Heart left ventricle (tissue), 16 donors: ENCODE data around the gene SCN5A. TPM values are rescaled to one million over a fixed set of nuclear protein-coding genes. Genes with fewer than 3 reads are reported as not detected.

Source experiments
- ATAC-seq, 4 donors: fragments of 200-7000 bp; cut with Tn5 transposase; one replicate each; pipeline ENCODE4 v1.9.1; 2020 to 2022; ENCODE audit warnings: moderate library complexity in 4 of 4, mild to moderate bottlenecking in 3 of 4, moderate number of reproducible peaks in 1 of 4
- DNase-seq, 5 donors: peaks; one replicate each; pipeline ENCODE4 v3.0.0-alpha.2; 2020
- H3K27ac ChIP-seq, 12 donors: fragments of 200-600 bp; sonication (generic) in 4 of 12; one replicate each; pipeline versions ENCODE4 v1.5.0 to v1.8.0; 2016 to 2022; ENCODE audit warnings: mild to moderate bottlenecking in 2 of 12
- H3K27me3 ChIP-seq, 9 donors: fragments of 200-600 bp; sonication (generic) in 2 of 9; one replicate each; pipeline versions ENCODE4 v1.5.1 to v1.8.0; 2016 to 2022; ENCODE audit warnings: mild to moderate bottlenecking in 3 of 9
- H3K36me3 ChIP-seq, 9 donors: fragments of 200-600 bp; sonication (generic) in 2 of 9; one replicate each; pipeline versions ENCODE4 v1.5.0 to v1.8.0; 2018 to 2022; ENCODE audit warnings: mild to moderate bottlenecking in 2 of 9
- H3K4me1 ChIP-seq, 12 donors: fragments of 200-600 bp; sonication (generic) in 4 of 12; one replicate each; pipeline versions ENCODE4 v1.5.0 to v1.8.0; 2016 to 2022; ENCODE audit warnings: mild to moderate bottlenecking in 3 of 12
- H3K4me3 ChIP-seq, 12 donors: fragments of 200-600 bp; sonication (generic) in 4 of 12; one replicate each; pipeline versions ENCODE4 v1.5.0 to v1.8.0; 2017 to 2022; ENCODE audit warnings: mild to moderate bottlenecking in 9 of 12, moderate library complexity in 4 of 12
- H3K9me3 ChIP-seq, 12 donors: fragments of 200-600 bp; sonication (generic) in 4 of 12; one replicate each; pipeline versions ENCODE4 v1.5.0 to v1.8.0; 2016 to 2022; ENCODE audit warnings: mild to moderate bottlenecking in 1 of 12
- CTCF ChIP-seq, 12 donors: fragments of 200-600 bp; sonication (generic) in 4 of 12; IDR thresholded peaks; one replicate each; pipeline versions ENCODE4 v1.5.0 to v1.8.0; 2018 to 2022; ENCODE audit warnings: antibody characterized with exemption in 12 of 12, mild to moderate bottlenecking in 5 of 12
- POLR2A ChIP-seq, 2 donors: fragments of 450-650 bp; IDR thresholded peaks; one replicate each; pipeline ENCODE4 v1.6.1; 2017; ENCODE audit warnings: antibody characterized with exemption in 2 of 2, mild to moderate bottlenecking in 2 of 2, moderate library complexity in 2 of 2
- WGBS, 4 donors: extraction: QIAGEN DNeasy Blood & Tissue Kit in 2 of 4; methylation state at CpG; one replicate each; pipeline versions ENCODE4 v1.1.5 to v1.1.7; 2013 to 2018; 5-methylcytosine and 5-hydroxymethylcytosine counted together
- intact Hi-C, 10 donors: fragments of 100-400 bp; cut with DNase I; formaldehyde crosslinking; loops; one replicate each; pipeline versions ENCODE4 v1.11.1 to v1.14.2; 2022
- polyA plus RNA-seq, 2 donors: library from polyadenylated mRNA; stranded (reverse); fragments of 200-250 nt; gene quantifications; one replicate each; pipeline ENCODE4 v1.2.3, GENCODE V29; 2013
- total RNA-seq, 9 donors: library from RNA; depleted of rRNA in 2 of 9; stranded (reverse); fragments of >200 nt in 2 of 9; fragmentation: NEBNext Ultra II Directional in 3 of 9; extraction: Animal tissue kit (Norgen Biotek cat#: 25700) in 3 of 9; gene quantifications; one replicate each; pipeline versions ENCODE4 v1.1.0 to v1.2.4, GENCODE V29; 2016 to 2023
- donor health status: ischemic (EF 13 %, LVEDD 7.1; RV severe dilation, severe dysfunction).
- donor health status: healthy with polysubstance abuse.
- donor health status: DM: no; HTN: yes; CAD: no.
- donor health status: DM: no; HTN: no; CAD: no.
- donor health status: ischemic (EF 25% LVEDD 6.9; RV normal size, moderate dysfunction).
- donor health status: ischemic (EF 25% LVEDD 5.7; RV mildly dilated, moderate dysfunction).
- donor health status: healthy.
- donor health status: DM: yes; HTN: yes; CAD: no.
- donor health status: ischemic (EF 35%, LVEDD 5.7; RV mildly dilated, moderate dysfunction).
- donor health status: nonischemic (EF 11% LVEDD 7.7; RV severe dilation, severe dysfunction).
- donor health status: DM: yes; HTN: yes; CAD: no.
- donor health status: PGD.
- donor health status: ischemic (EF 29% LVEDD 5.4; RV normal size, mild dysfunction).
- donor health status: nonischemic (EF 23%, LVEDD 6.1; RV moderate dilation, normal function).

SCN5A gene
- total and polyA plus RNA-seq, 11 donors, result 88.4 to 242 (median 173) TPM

GRCh38 chr3:38526792-38527191, 122.7 kb downstream of the SCN5A start:
- Histone ChIP-seq H3K27ac (no peak overlapping the region), H3K36me3 (peaks cover 0 to 62% (median 46%) of the 10 kb centered on the region in 9 donors), H3K9me3 (no peaks in the 10 kb centered on the region), H3K27me3 (no peaks in the 10 kb centered on the region), H3K4me3 (no peak overlapping the region), H3K4me1 (peaks cover 0 to 28% (median 4%) of the 10 kb centered on the region in 12 donors)
- intact Hi-C loops, result loop anchor here in 5 of 10 donors (5.0 to 10.0 kb wide), 4 partner anchors 51 to 468 kb away; no protein-coding TSS in a partner anchor
- 95 to 96% (median 96%) methylated on average over 14 of the region's 14 CpGs for WGBS, 4 donors
- no peak for TF ChIP-seq POLR2A (IDR thresholded peaks at IDR 0.05)
- peak in 1 of 4 donors; percentile 29 for ATAC-seq
- no peak for DNase-seq

GRCh38 chr3:38524141-38524739, 125.2 kb downstream of the SCN5A start:
- Histone ChIP-seq H3K27ac (peak overlapping the region in 1 of 12 donors; percentile 43), H3K9me3 (no peaks in the 10 kb centered on the region), H3K4me1 (peaks cover 0 to 39% (median 7%) of the 10 kb centered on the region in 12 donors), H3K27me3 (no peaks in the 10 kb centered on the region), H3K4me3 (no peak overlapping the region), H3K36me3 (peaks cover 0 to 62% (median 46%) of the 10 kb centered on the region in 9 donors)
- 83 to 89% (median 86%) methylated on average over 5 of the region's 5 CpGs for WGBS, 4 donors
- DNase-seq, result no peak
- intact Hi-C loops, result loop anchor here in 9 of 10 donors (5.0 to 10.0 kb wide), 8 partner anchors 58 to 478 kb away; no protein-coding TSS in a partner anchor
- ATAC-seq, result no peak
- TF ChIP-seq CTCF (IDR thresholded peaks at IDR 0.05), result no peak
- TF ChIP-seq POLR2A (IDR thresholded peaks at IDR 0.05), result no peak

GRCh38 chr3:38522002-38522401, 127.5 kb downstream of the SCN5A start:
- Histone ChIP-seq H3K27ac (peak overlapping the region in 7 of 12 donors; percentile 2 to 79 (median 31)), H3K36me3 (peaks cover 0 to 69% (median 48%) of the 10 kb centered on the region in 9 donors), H3K4me3 (no peak overlapping the region), H3K9me3 (peaks cover 0 to under 1% (median 0%) of the 10 kb centered on the region in 12 donors), H3K4me1 (peaks cover 0 to 38% (median 9%) of the 10 kb centered on the region in 12 donors), H3K27me3 (no peaks in the 10 kb centered on the region)
- TF ChIP-seq POLR2A (IDR thresholded peaks at IDR 0.05) (no peak), CTCF (IDR thresholded peaks at IDR 0.05) (no peak)
- 59 to 68% (median 64%) methylated on average over 6 of the region's 6 CpGs for WGBS, 4 donors
- DNase-seq (peak in 2 of 5 donors; percentile 49 to 51), ATAC-seq (peak; percentile 65 to 79 (median 74))
- intact Hi-C loops, result loop anchor here (2.0 to 10.0 kb wide), 9 partner anchors 60 to 480 kb away; no protein-coding TSS in a partner anchor

- peaks cover 0 to 5% (median 0%) of the 10 kb centered on the region in 12 donors for H3K9me3 ChIP-seq
- DNase-seq (peak in 2 of 5 donors; percentile 57 to 58), ATAC-seq (peak; percentile 43 to 68 (median 61))
- H3K4me3 ChIP-seq, result no peak overlapping the region
- H3K36me3 ChIP-seq, result peaks cover 0 to 64% (median 48%) of the 10 kb centered on the region in 9 donors
- WGBS, 4 donors, result 1 to 5% (median 3%) methylated on average over 5 of the region's 5 CpGs
- TF ChIP-seq CTCF (IDR thresholded peaks at IDR 0.05) (peak; percentile 86 to 97 (median 92)), POLR2A (IDR thresholded peaks at IDR 0.05) (no peak)
- intact Hi-C loops, result loop anchor here in 9 of 10 donors (1.0 to 10.0 kb wide), 11 partner anchors 61 to 481 kb away; no protein-coding TSS in a partner anchor
- H3K27ac ChIP-seq, result peak overlapping the region in 8 of 12 donors; percentile 10 to 79 (median 64)
- no peaks in the 10 kb centered on the region for H3K27me3 ChIP-seq
- peaks cover 0 to 38% (median 9%) of the 10 kb centered on the region in 12 donors for H3K4me1 ChIP-seq
Measured at GRCh38 chr3:38521391-38521987, 128.0 kb downstream of the SCN5A start.
